ENCODE results near the gene DOCK4.

The DOCK4 gene

DNA sequence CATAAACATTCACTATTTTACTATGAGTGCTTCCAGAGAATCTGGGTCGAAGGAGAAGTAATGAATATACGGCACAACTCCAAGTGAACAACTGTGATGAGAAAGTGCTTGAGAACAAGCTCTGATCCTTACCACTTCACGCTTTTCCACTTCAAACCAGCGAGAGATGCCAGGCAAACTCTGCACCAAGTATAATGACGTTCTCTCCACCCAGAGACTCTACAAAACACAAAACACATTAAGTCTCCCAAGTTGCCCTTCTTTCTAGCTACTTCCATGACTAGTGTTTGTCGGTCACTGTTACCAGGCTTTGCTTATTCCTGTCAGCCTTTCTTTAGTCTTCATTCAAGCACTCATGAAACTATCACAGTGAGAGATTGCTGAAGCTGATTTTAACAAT is 450.8 kb downstream of the DOCK4 start:
- H3K27me3 ChIP-seq (ENCODE audit: insufficient read depth, low read length, poor library complexity): no peaks in the 10 kb centered on the region
- no peak overlapping the region for H3K56ac ChIP-seq (ENCODE audit: low read length)
- H3K23ac ChIP-seq (ENCODE audit: low read length): no peak overlapping the region
- H2BK15ac ChIP-seq (replicated peaks; ENCODE audit: low read depth): no peak overlapping the region
- H2BK5ac ChIP-seq (ENCODE audit: low read length): no peak overlapping the region
- H3K18ac ChIP-seq (ENCODE audit: low read length): no peak overlapping the region
- no peak overlapping the region for H3K9ac ChIP-seq (ENCODE audit: low read length)
- DNase-seq: no peak
- H3K4me1 ChIP-seq (ENCODE audit: control insufficient read depth, low read depth, low read length): no peaks in the 10 kb centered on the region
- no peaks in the 10 kb centered on the region for H3K79me2 ChIP-seq (ENCODE audit: control insufficient read depth, insufficient read depth, low read length)
- no peaks in the 10 kb centered on the region for H3K79me1 ChIP-seq (ENCODE audit: low read length)
- WGBS (ENCODE audit: extremely low coverage, insufficient coverage, low lambda C conversion rate): no CpG with 5 or more reads among the region's 6 CpGs
- H3K36me3 ChIP-seq (ENCODE audit: control insufficient read depth, insufficient read depth, low read length): peaks cover 2% of the 10 kb centered on the region
- no peak overlapping the region for H2AK5ac ChIP-seq (ENCODE audit: low read length)
- no peak overlapping the region for H3K27ac ChIP-seq (ENCODE audit: low read depth, low read length)
- H3K4ac ChIP-seq (ENCODE audit: low read depth, low read length): no peak overlapping the region
- H2BK120ac ChIP-seq (ENCODE audit: low read depth, low read length): no peak overlapping the region
- no peak overlapping the region for H4K5ac ChIP-seq (ENCODE audit: low read length)
- no peak overlapping the region for H4K8ac ChIP-seq (ENCODE audit: low read depth, low read length)
- no peak overlapping the region for H3K4me3 ChIP-seq (ENCODE audit: low read length)
- H3K4me2 ChIP-seq (ENCODE audit: low read length): no peak overlapping the region

GRCh38 chr7:111753968-111754367 is 452.2 kb downstream of the DOCK4 start:
- Histone ChIP-seq H3K56ac (ENCODE audit: low read length) (no peak overlapping the region), H3K9ac (ENCODE audit: low read length) (no peak overlapping the region), H3K4me3 (ENCODE audit: low read length) (no peak overlapping the region), H2BK15ac (replicated peaks; ENCODE audit: low read depth) (no peak overlapping the region), H3K27ac (ENCODE audit: low read depth, low read length) (no peak overlapping the region), H3K4me2 (ENCODE audit: low read length) (no peak overlapping the region), H2BK5ac (ENCODE audit: low read length) (no peak overlapping the region), H3K18ac (ENCODE audit: low read length) (no peak overlapping the region), H3K4me1 (ENCODE audit: control insufficient read depth, low read depth, low read length) (no peaks in the 10 kb centered on the region), H3K4ac (ENCODE audit: low read depth, low read length) (no peak overlapping the region), H4K8ac (ENCODE audit: low read depth, low read length) (no peak overlapping the region), H3K79me1 (ENCODE audit: low read length) (no peaks in the 10 kb centered on the region), H2BK120ac (ENCODE audit: low read depth, low read length) (no peak overlapping the region), H3K23ac (ENCODE audit: low read length) (no peak overlapping the region), H3K27me3 (ENCODE audit: insufficient read depth, low read length, poor library complexity) (no peaks in the 10 kb centered on the region), H2AK5ac (ENCODE audit: low read length) (no peak overlapping the region), H3K79me2 (ENCODE audit: control insufficient read depth, insufficient read depth, low read length) (no peaks in the 10 kb centered on the region), H4K5ac (ENCODE audit: low read length) (no peak overlapping the region), H3K36me3 (ENCODE audit: control insufficient read depth, insufficient read depth, low read length) (peaks cover 2% of the 10 kb centered on the region)
- no peak for DNase-seq
- WGBS (ENCODE audit: extremely low coverage, insufficient coverage, low lambda C conversion rate): no CpG with 5 or more reads among the region's 3 CpGs

DNA sequence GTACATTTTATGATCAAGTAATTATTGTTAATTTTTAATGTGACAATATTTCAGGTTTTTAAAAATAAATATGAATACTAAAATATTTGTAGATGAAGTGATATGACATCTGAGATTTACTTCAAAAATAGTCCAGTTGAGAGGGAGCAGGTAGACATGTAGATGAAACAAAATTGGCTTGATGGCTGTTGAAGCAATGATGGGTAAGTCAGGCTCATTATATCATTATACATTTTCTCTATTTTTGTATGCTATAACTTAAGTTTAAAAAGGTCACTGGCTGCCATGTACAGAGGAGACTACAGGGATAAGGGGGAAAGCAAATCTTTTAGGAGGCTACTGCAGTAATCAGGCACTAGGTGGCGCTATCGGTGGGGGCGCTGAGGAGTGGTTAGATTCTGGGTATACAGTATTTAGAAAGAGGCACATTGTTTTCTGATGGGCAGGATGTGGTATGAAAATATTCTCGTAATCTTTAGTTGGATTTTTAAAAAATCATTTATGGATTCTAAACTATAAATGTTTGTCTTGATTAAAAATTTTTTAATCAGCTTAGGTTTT is 454.1 kb downstream of the DOCK4 start:
- Histone ChIP-seq H3K4ac (ENCODE audit: low read depth, low read length) (no peak overlapping the region), H3K4me1 (ENCODE audit: control insufficient read depth, low read depth, low read length) (no peaks in the 10 kb centered on the region), H3K23ac (ENCODE audit: low read length) (no peak overlapping the region), H2BK5ac (ENCODE audit: low read length) (no peak overlapping the region), H3K27me3 (ENCODE audit: insufficient read depth, low read length, poor library complexity) (no peaks in the 10 kb centered on the region), H2AK5ac (ENCODE audit: low read length) (no peak overlapping the region), H4K5ac (ENCODE audit: low read length) (no peak overlapping the region), H4K8ac (ENCODE audit: low read depth, low read length) (no peak overlapping the region), H3K36me3 (ENCODE audit: control insufficient read depth, insufficient read depth, low read length) (no peaks in the 10 kb centered on the region), H2BK120ac (ENCODE audit: low read depth, low read length) (no peak overlapping the region), H3K18ac (ENCODE audit: low read length) (no peak overlapping the region), H3K4me2 (ENCODE audit: low read length) (no peak overlapping the region), H3K79me2 (ENCODE audit: control insufficient read depth, insufficient read depth, low read length) (no peaks in the 10 kb centered on the region), H3K79me1 (ENCODE audit: low read length) (no peaks in the 10 kb centered on the region), H3K4me3 (ENCODE audit: low read length) (no peak overlapping the region), H3K27ac (ENCODE audit: low read depth, low read length) (no peak overlapping the region), H3K56ac (ENCODE audit: low read length) (no peak overlapping the region), H3K9ac (ENCODE audit: low read length) (no peak overlapping the region), H2BK15ac (replicated peaks; ENCODE audit: low read depth) (no peak overlapping the region)
- peak; percentile 68 for DNase-seq
- no CpG with 5 or more reads among the region's 4 CpGs for WGBS (ENCODE audit: extremely low coverage, insufficient coverage, low lambda C conversion rate)

DNA sequence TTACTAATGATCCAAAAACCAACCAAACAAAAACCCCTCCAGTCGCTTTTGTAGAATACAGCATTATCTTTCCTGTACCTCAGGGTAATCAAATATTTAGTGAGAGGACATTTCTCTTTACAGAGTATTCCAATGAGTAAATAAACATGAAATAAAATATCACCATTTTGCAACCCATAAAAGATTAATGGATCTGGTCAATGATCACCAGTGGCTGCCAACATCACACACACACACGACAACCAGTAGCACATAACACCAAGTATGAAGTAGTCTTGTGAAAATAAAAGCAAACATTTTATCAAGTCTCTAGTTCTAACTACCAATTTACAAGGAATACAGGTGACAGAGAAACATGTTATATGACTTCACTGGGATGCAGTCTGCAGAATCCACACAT is 455.3 kb downstream of the DOCK4 start:
- Histone ChIP-seq H3K9ac (ENCODE audit: low read length) (no peak overlapping the region), H4K5ac (ENCODE audit: low read length) (no peak overlapping the region), H3K18ac (ENCODE audit: low read length) (no peak overlapping the region), H3K27me3 (ENCODE audit: insufficient read depth, low read length, poor library complexity) (no peaks in the 10 kb centered on the region), H3K27ac (ENCODE audit: low read depth, low read length) (no peak overlapping the region), H3K79me2 (ENCODE audit: control insufficient read depth, insufficient read depth, low read length) (no peaks in the 10 kb centered on the region), H2BK120ac (ENCODE audit: low read depth, low read length) (no peak overlapping the region), H3K4me3 (ENCODE audit: low read length) (no peak overlapping the region), H3K79me1 (ENCODE audit: low read length) (no peaks in the 10 kb centered on the region), H3K4ac (ENCODE audit: low read depth, low read length) (no peak overlapping the region), H3K4me1 (ENCODE audit: control insufficient read depth, low read depth, low read length) (no peaks in the 10 kb centered on the region), H2BK5ac (ENCODE audit: low read length) (no peak overlapping the region), H3K23ac (ENCODE audit: low read length) (no peak overlapping the region), H3K36me3 (ENCODE audit: control insufficient read depth, insufficient read depth, low read length) (no peaks in the 10 kb centered on the region), H3K56ac (ENCODE audit: low read length) (no peak overlapping the region), H4K8ac (ENCODE audit: low read depth, low read length) (no peak overlapping the region), H2AK5ac (ENCODE audit: low read length) (no peak overlapping the region), H2BK15ac (replicated peaks; ENCODE audit: low read depth) (no peak overlapping the region), H3K4me2 (ENCODE audit: low read length) (no peak overlapping the region)
- no peak for DNase-seq
- no CpG with 5 or more reads among the region's 2 CpGs for WGBS (ENCODE audit: extremely low coverage, insufficient coverage, low lambda C conversion rate)

DNA sequence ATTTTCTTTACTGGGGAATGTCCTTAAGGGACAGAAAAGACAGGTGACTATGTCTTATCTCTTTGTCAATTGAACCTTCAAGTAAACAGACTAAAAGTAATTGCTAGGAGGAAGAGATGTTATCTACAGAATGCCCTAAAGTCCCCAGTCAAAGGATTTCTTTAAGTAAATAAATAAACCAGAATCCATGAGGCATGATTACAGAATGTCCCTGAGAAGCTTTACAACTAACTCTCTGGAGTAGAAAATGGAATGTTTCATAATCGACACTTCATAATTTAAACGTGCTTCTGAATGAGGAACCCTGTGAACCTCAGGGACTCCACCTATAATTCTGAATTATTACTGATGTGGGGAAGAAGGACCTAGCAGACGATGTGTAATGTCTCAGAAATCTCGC is 456.0 kb downstream of the DOCK4 start:
- H3K79me2 ChIP-seq (ENCODE audit: control insufficient read depth, insufficient read depth, low read length): no peaks in the 10 kb centered on the region
- H3K4me2 ChIP-seq (ENCODE audit: low read length): no peak overlapping the region
- H3K36me3 ChIP-seq (ENCODE audit: control insufficient read depth, insufficient read depth, low read length): no peaks in the 10 kb centered on the region
- no peak overlapping the region for H3K56ac ChIP-seq (ENCODE audit: low read length)
- no CpG with 5 or more reads among the region's 4 CpGs for WGBS (ENCODE audit: extremely low coverage, insufficient coverage, low lambda C conversion rate)
- no peak overlapping the region for H3K27ac ChIP-seq (ENCODE audit: low read depth, low read length)
- no peaks in the 10 kb centered on the region for H3K27me3 ChIP-seq (ENCODE audit: insufficient read depth, low read length, poor library complexity)
- no peak overlapping the region for H2BK15ac ChIP-seq (replicated peaks; ENCODE audit: low read depth)
- no peak overlapping the region for H3K18ac ChIP-seq (ENCODE audit: low read length)
- no peak overlapping the region for H3K4me3 ChIP-seq (ENCODE audit: low read length)
- no peak overlapping the region for H4K5ac ChIP-seq (ENCODE audit: low read length)
- no peak overlapping the region for H3K23ac ChIP-seq (ENCODE audit: low read length)
- no peak overlapping the region for H4K8ac ChIP-seq (ENCODE audit: low read depth, low read length)
- H3K79me1 ChIP-seq (ENCODE audit: low read length): no peaks in the 10 kb centered on the region
- H2BK5ac ChIP-seq (ENCODE audit: low read length): no peak overlapping the region
- H3K4ac ChIP-seq (ENCODE audit: low read depth, low read length): no peak overlapping the region
- H3K9ac ChIP-seq (ENCODE audit: low read length): no peak overlapping the region
- H2BK120ac ChIP-seq (ENCODE audit: low read depth, low read length): no peak overlapping the region
- DNase-seq: peak; percentile 8
- no peak overlapping the region for H2AK5ac ChIP-seq (ENCODE audit: low read length)
- H3K4me1 ChIP-seq (ENCODE audit: control insufficient read depth, low read depth, low read length): no peaks in the 10 kb centered on the region

DNA sequence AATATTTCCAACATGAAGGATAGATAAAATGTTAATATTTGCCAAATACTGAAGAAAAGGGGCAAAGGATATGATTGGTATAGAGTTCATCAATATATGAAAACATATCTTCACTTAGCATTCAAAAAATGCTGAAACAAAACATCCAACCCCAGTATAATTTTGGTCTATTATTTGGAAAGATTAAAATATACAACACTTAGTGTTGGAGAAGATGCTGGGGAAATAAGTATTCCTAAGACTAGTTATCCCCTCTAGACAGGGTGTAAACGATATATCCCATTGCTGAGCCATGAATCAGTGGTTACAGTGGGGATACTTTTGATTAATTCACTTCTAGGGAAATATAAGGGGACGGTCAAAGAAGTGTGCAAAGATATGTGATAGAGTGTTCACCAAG is 456.6 kb downstream of the DOCK4 start:
- WGBS (ENCODE audit: extremely low coverage, insufficient coverage, low lambda C conversion rate): no CpG with 5 or more reads among the region's 2 CpGs
- Histone ChIP-seq H2BK15ac (replicated peaks; ENCODE audit: low read depth) (no peak overlapping the region), H2BK5ac (ENCODE audit: low read length) (no peak overlapping the region), H3K9ac (ENCODE audit: low read length) (no peak overlapping the region), H3K27me3 (ENCODE audit: insufficient read depth, low read length, poor library complexity) (no peaks in the 10 kb centered on the region), H2BK120ac (ENCODE audit: low read depth, low read length) (no peak overlapping the region), H3K4me1 (ENCODE audit: control insufficient read depth, low read depth, low read length) (no peaks in the 10 kb centered on the region), H4K8ac (ENCODE audit: low read depth, low read length) (no peak overlapping the region), H3K27ac (ENCODE audit: low read depth, low read length) (no peak overlapping the region), H3K79me2 (ENCODE audit: control insufficient read depth, insufficient read depth, low read length) (no peaks in the 10 kb centered on the region), H4K5ac (ENCODE audit: low read length) (no peak overlapping the region), H3K79me1 (ENCODE audit: low read length) (no peaks in the 10 kb centered on the region), H3K36me3 (ENCODE audit: control insufficient read depth, insufficient read depth, low read length) (no peaks in the 10 kb centered on the region), H3K4ac (ENCODE audit: low read depth, low read length) (no peak overlapping the region), H3K23ac (ENCODE audit: low read length) (no peak overlapping the region), H3K4me2 (ENCODE audit: low read length) (no peak overlapping the region), H3K56ac (ENCODE audit: low read length) (no peak overlapping the region), H3K4me3 (ENCODE audit: low read length) (no peak overlapping the region), H2AK5ac (ENCODE audit: low read length) (no peak overlapping the region), H3K18ac (ENCODE audit: low read length) (no peak overlapping the region)
- DNase-seq: no peak
